Measurements from ENCODE around the gene GUSB. TPM values are rescaled to one million over a fixed set of nuclear protein-coding genes. Genes with fewer than 3 reads are reported as not detected.

Gene GUSB
- total and polyA plus RNA-seq, 2 donors (not counting 3 experiments of a cell fraction or from before 2014, with no cell fraction given), result 55.7 to 107 TPM

GRCh38 chr7:66016131-66016461 is 34.1 kb upstream of the GUSB start:
- Histone ChIP-seq H3K9ac (replicated peaks; ENCODE audit: extremely low read depth, insufficient read depth, low read length) (no peak overlapping the region), H3K27ac (ENCODE audit: insufficient read depth, low read depth, low read length) (no peak overlapping the region), H3K4me3 (replicated peaks in 1 of 3; ENCODE audit: insufficient read depth in 1 of 3, low read depth in 1 of 3, low read length in 3 of 3) (no peak overlapping the region), H3K4me1 (ENCODE audit: control insufficient read depth, extremely low read depth, insufficient read depth, low read length) (no peaks in the 10 kb centered on the region), H3K79me2 (ENCODE audit: control insufficient read depth, insufficient read depth, low read length) (no peaks in the 10 kb centered on the region), H3K4me2 (ENCODE audit: insufficient read depth, low read length) (no peak overlapping the region), H3K27me3 (ENCODE audit: control insufficient read depth in 2 of 2, insufficient read depth in 2 of 2, low read length in 2 of 2) (peaks cover 4 to 7% of the 10 kb centered on the region in 2 experiments), H2AFZ (ENCODE audit: low read depth, low read length) (no peak overlapping the region), H3K9me3 (replicated peaks; ENCODE audit: control insufficient read depth, insufficient read depth, low read length) (no peaks in the 10 kb centered on the region), H4K20me1 (replicated peaks; ENCODE audit: control insufficient read depth, extremely low read depth, insufficient read depth, low read length) (no peaks in the 10 kb centered on the region), H3K9me1 (replicated peaks; ENCODE audit: control insufficient read depth, extremely low read depth, insufficient read depth, low read length) (no peaks in the 10 kb centered on the region), H3K36me3 (ENCODE audit: control insufficient read depth in 2 of 2, extremely low read depth in 1 of 2, insufficient read depth in 2 of 2, low read length in 2 of 2) (no peaks in the 10 kb centered on the region)
- FAIRE-seq (no peak), DNase-seq (ENCODE audit: low read depth, low spot score) (peak; percentile 59)
- TF ChIP-seq MAX (IDR thresholded peaks at IDR 0.05; ENCODE audit: insufficient read depth, insufficient read length), result no peak
- TF ChIP-seq CTCF (IDR thresholded peaks at IDR 0.05; ENCODE audit: extremely low read depth in 1 of 2, insufficient read depth in 1 of 2, low read depth in 1 of 2, low read length in 2 of 2), result no peak
- peak; percentile 52 for TF ChIP-seq JUN (IDR thresholded peaks at IDR 0.05; ENCODE audit: borderline replicate concordance, insufficient read depth, insufficient read length, low read depth)
- no peak for TF ChIP-seq EZH2 (IDR thresholded peaks at IDR 0.05; ENCODE audit: borderline replicate concordance, low read depth, low read length, severe bottlenecking)
- BruUV-seq (replicated peaks), result no TSS peak
- intact Hi-C loops (cut with micrococcal nuclease) (no loop called here), dilution Hi-C loops (cut with MboI; ENCODE audit: extremely low pct_ligation_motif_present, low sequenced_read_pairs) (no loop called here)
- CTCF ChIA-PET, result interaction anchor here (1.1 to 1.3 kb wide), 2 partner anchors 8 to 265 kb away, joined by 3 to 5 read pairs; no protein-coding TSS in a partner anchor
- POLR2A ChIA-PET, result no interaction called here
